ENCODE results near the gene DDX56.

DDX56 gene

GRCh38 chr7:44573464-44574286 lies at the start of gene DDX56:
Gene DDX56, minus strand, starts transcription at chr7:44573908. Its CDS starts 13 bp downstream, at chr7:44573895.
- Histone ChIP-seq H2AFZ (ENCODE audit: low read depth, low read length) (peak within 1 kb of the TSS; percentile 17; the same call in 1 of the 2 replicates), H3K9me3 (ENCODE audit: insufficient read depth, low read length) (no peaks in the 10 kb centered on the region), H4K20me1 (ENCODE audit: insufficient read depth, low read length) (no peaks in the 10 kb centered on the region), H3K4me2 (ENCODE audit: low read length) (peak within 1 kb of the TSS; percentile 93), H3K27ac (ENCODE audit: low read length) (peak within 1 kb of the TSS; percentile 54), H3K9ac (ENCODE audit: low read length) (peak within 1 kb of the TSS; percentile 90), H3K27me3 (ENCODE audit: low read depth, low read length) (no peaks in the 10 kb centered on the region), H3K79me2 (ENCODE audit: low read length) (peaks cover 41% of the 10 kb centered on the region), H3K4me3 (ENCODE audit: low read length) (peak within 1 kb of the TSS; percentile 90), H3K4me1 (ENCODE audit: low read length) (peaks cover 16% of the 10 kb centered on the region), H3K36me3 (replicated peaks; ENCODE audit: low read depth, low read length) (peaks cover 60% of the 10 kb centered on the region)
- TF ChIP-seq CTCF (IDR thresholded peaks at IDR 0.05; ENCODE audit: low read depth, low read length) (no peak), EZH2phosphoT487 (IDR thresholded peaks at IDR 0.05; ENCODE audit: low read depth) (no peak)

GRCh38 chr7:44622342-44623151 lies 48.8 kb upstream of the DDX56 start:
- Histone ChIP-seq H3K4me1 (ENCODE audit: low read length) (peaks cover 34% of the 10 kb centered on the region), H3K79me2 (ENCODE audit: low read length) (peaks cover 86% of the 10 kb centered on the region), H2AFZ (ENCODE audit: low read depth, low read length) (no peak overlapping the region), H3K9me3 (ENCODE audit: insufficient read depth, low read length) (no peaks in the 10 kb centered on the region), H3K9ac (ENCODE audit: low read length) (peak overlapping the region; percentile 48), H3K4me2 (ENCODE audit: low read length) (peak overlapping the region; percentile 89), H4K20me1 (ENCODE audit: insufficient read depth, low read length) (peaks cover 15% of the 10 kb centered on the region), H3K27me3 (ENCODE audit: low read depth, low read length) (no peaks in the 10 kb centered on the region), H3K4me3 (ENCODE audit: low read length) (peak overlapping the region; percentile 66), H3K36me3 (replicated peaks; ENCODE audit: low read depth, low read length) (peaks cover 18% of the 10 kb centered on the region), H3K27ac (ENCODE audit: low read length) (peak overlapping the region; percentile 59)
- TF ChIP-seq CTCF (IDR thresholded peaks at IDR 0.05; ENCODE audit: low read depth, low read length) = no peak
- TF ChIP-seq EZH2phosphoT487 (IDR thresholded peaks at IDR 0.05; ENCODE audit: low read depth) = no peak

GRCh38 chr7:44621750-44622103 lies 48.0 kb upstream of the DDX56 start:
- no peak for TF ChIP-seq CTCF (IDR thresholded peaks at IDR 0.05; ENCODE audit: low read depth, low read length)
- TF ChIP-seq EZH2phosphoT487 (IDR thresholded peaks at IDR 0.05; ENCODE audit: low read depth) = no peak
- Histone ChIP-seq H3K36me3 (replicated peaks; ENCODE audit: low read depth, low read length) (peaks cover 18% of the 10 kb centered on the region), H2AFZ (ENCODE audit: low read depth, low read length) (no peak overlapping the region), H3K27ac (ENCODE audit: low read length) (no peak overlapping the region), H3K4me2 (ENCODE audit: low read length) (no peak overlapping the region), H3K4me1 (ENCODE audit: low read length) (peaks cover 40% of the 10 kb centered on the region), H4K20me1 (ENCODE audit: insufficient read depth, low read length) (peaks cover 20% of the 10 kb centered on the region), H3K9me3 (ENCODE audit: insufficient read depth, low read length) (no peaks in the 10 kb centered on the region), H3K9ac (ENCODE audit: low read length) (no peak overlapping the region), H3K79me2 (ENCODE audit: low read length) (peaks cover 93% of the 10 kb centered on the region), H3K4me3 (ENCODE audit: low read length) (no peak overlapping the region), H3K27me3 (ENCODE audit: low read depth, low read length) (no peaks in the 10 kb centered on the region)
